GM12891 (cell line): Measurements from ENCODE around the gene NADSYN1.

Source experiments
- POLR2A ChIP-seq: IDR thresholded peaks from 2 replicates; pipeline ENCODE4 v1.6.1; 2011; ENCODE audit warnings: low read depth, low read length, control low read depth
- POLR2AphosphoS5 ChIP-seq: IDR thresholded peaks from 2 replicates; pipeline ENCODE4 v1.6.1; 2011; ENCODE audit warnings: low read depth, low read length, control low read depth
- POU2F2 ChIP-seq: IDR thresholded peaks from 2 replicates; pipeline ENCODE4 v1.6.1; 2011; ENCODE audit warnings: low read depth, mild to moderate bottlenecking, control low read depth, low read length, moderate library complexity
- SPI1 ChIP-seq: IDR thresholded peaks from 2 replicates; pipeline ENCODE4 v1.6.1; 2011; ENCODE audit warnings: low read depth, low read length, control low read depth
- TAF1 ChIP-seq: IDR thresholded peaks from 2 replicates; pipeline ENCODE4 v1.6.1; 2011; ENCODE audit warnings: low read depth, low read length, control low read depth

GRCh38 chr11:71462726-71463125 lies 9.7 kb downstream of the NADSYN1 start:
- TF ChIP-seq SPI1 (no peak), POLR2A (no peak), POLR2AphosphoS5 (no peak), TAF1 (no peak), POU2F2 (no peak)
